Fibroblast of lung (primary cell): ENCODE data around the gene C12orf56. TPM values are rescaled to one million over a fixed set of nuclear protein-coding genes. Genes with fewer than 3 reads are reported as not detected.

Experiments
- DNase-seq, 2 donors: peaks; one replicate each; pipeline versions ENCODE4 v3.0.0 to v3.0.0-alpha.2; 2010; ENCODE audit warnings: low read depth in 2 of 2
- H2AFZ ChIP-seq: 2 replicates; pipeline ENCODE4 v1.5.1; 2012; ENCODE audit warnings: low read length, control low read depth, inconsistent platforms
- H3K27ac ChIP-seq: 2 replicates; pipeline ENCODE4 v1.5.1; 2011; ENCODE audit warnings: low read length, control low read depth; ENCODE audit not compliant: insufficient read depth
- H3K27me3 ChIP-seq: 2 replicates; pipeline ENCODE4 v1.5.1; 2011; ENCODE audit warnings: mild to moderate bottlenecking, low read length; ENCODE audit not compliant: control insufficient read depth, insufficient read depth
- H3K36me3 ChIP-seq: 2 replicates; pipeline ENCODE4 v1.5.1; 2011; ENCODE audit warnings: low read length; ENCODE audit not compliant: control insufficient read depth, insufficient read depth
- H3K4me1 ChIP-seq: 2 replicates; pipeline ENCODE4 v1.5.1; 2011; ENCODE audit warnings: low read length; ENCODE audit not compliant: control insufficient read depth, insufficient read depth; ENCODE audit errors: extremely low read depth
- H3K4me2 ChIP-seq: 2 replicates; pipeline ENCODE4 v1.5.1; 2011; ENCODE audit warnings: low read length, control low read depth; ENCODE audit not compliant: insufficient read depth; ENCODE audit errors: extremely low read depth
- H3K4me3 ChIP-seq, 4 experiments: fragments of 200-600 bp in 1 of 4; sonication (generic) in 1 of 4; replicated peaks in 1 of 4; 2 replicates each; pipeline ENCODE4 v1.5.1; 2011 to 2016; ENCODE audit warnings: low read length in 4 of 4, low read depth in 3 of 4, mild to moderate bottlenecking in 3 of 4, control low read depth in 2 of 4, inconsistent platforms in 1 of 4, mixed read lengths in 1 of 4; ENCODE audit not compliant: insufficient read depth in 1 of 4; ENCODE audit errors: control extremely low read depth in 1 of 4
- H3K79me2 ChIP-seq: 2 replicates; pipeline ENCODE4 v1.5.1; 2012; ENCODE audit warnings: mild to moderate bottlenecking, low read length, inconsistent platforms; ENCODE audit not compliant: control insufficient read depth, insufficient read depth
- H3K9ac ChIP-seq: 2 replicates; pipeline ENCODE4 v1.5.1; 2011; ENCODE audit warnings: mild to moderate bottlenecking, low read length, control low read depth; ENCODE audit not compliant: insufficient read depth
- H3K9me3 ChIP-seq: 2 replicates; pipeline ENCODE4 v1.5.1; 2012; ENCODE audit warnings: low read depth, low read length; ENCODE audit not compliant: control insufficient read depth, insufficient read depth
- H4K20me1 ChIP-seq: 2 replicates; pipeline ENCODE4 v1.5.1; 2011; ENCODE audit warnings: low read length; ENCODE audit not compliant: control insufficient read depth, insufficient read depth; ENCODE audit errors: extremely low read depth
- EZH2 ChIP-seq: IDR thresholded peaks from 2 replicates; pipeline ENCODE4 v1.5.1; 2012; ENCODE audit warnings: low read length, control low read depth, mild to moderate bottlenecking; ENCODE audit errors: missing control alignments
- polyA plus RNA-seq, 2 donors: library from polyadenylated mRNA; depleted of rRNA in 1 of 2; stranded (reverse) in 1 of 2; unstranded in 1 of 2; fragments of >200 nt; gene quantifications; 2 replicates each; pipeline ENCODE4 v1.2.1, GENCODE V29; 2011 to 2012; ENCODE audit warnings: missing spikeins in 1 of 2
- total RNA-seq: library from RNA; depleted of rRNA; stranded (reverse); fragments of >200 nt; gene quantifications from 2 replicates; pipeline ENCODE4 v1.2.1, GENCODE V29; 2014
- TF ChIP-seq, protein P1 (sequence below), 2 donors: IDR thresholded peaks in 1 of 2; conservative IDR thresholded peaks in 1 of 2; 1 replicate in 1 of 2; 2 replicates in 1 of 2; pipeline ENCODE4 v1.5.1; 2011 to 2012; ENCODE audit warnings: low read length in 2 of 2, control low read depth in 1 of 2, inconsistent platforms in 1 of 2, low read depth in 1 of 2, mild to moderate bottlenecking in 1 of 2

The C12orf56 gene
- total and polyA plus RNA-seq, 2 donors (not counting 1 experiment from before 2014, with no cell fraction given): 0.10 to 1.5 TPM

- H3K4me2 ChIP-seq: no peak overlapping the region
- no peaks in the 10 kb centered on the region for H3K79me2 ChIP-seq
- H2AFZ ChIP-seq: no peak overlapping the region
- H3K36me3 ChIP-seq: no peaks in the 10 kb centered on the region
- no peak overlapping the region for H3K27ac ChIP-seq
- H3K9me3 ChIP-seq: no peaks in the 10 kb centered on the region
- H3K9ac ChIP-seq: no peak overlapping the region
- no peaks in the 10 kb centered on the region for H3K4me1 ChIP-seq
- TF ChIP-seq EZH2: no peak
- H4K20me1 ChIP-seq: no peaks in the 10 kb centered on the region
- H3K27me3 ChIP-seq: no peaks in the 10 kb centered on the region
- H3K4me3 ChIP-seq: no peak overlapping the region
- no peak for DNase-seq
Measured at GRCh38 chr12:64325055-64325454, 65.5 kb downstream of the C12orf56 start.

DNA sequence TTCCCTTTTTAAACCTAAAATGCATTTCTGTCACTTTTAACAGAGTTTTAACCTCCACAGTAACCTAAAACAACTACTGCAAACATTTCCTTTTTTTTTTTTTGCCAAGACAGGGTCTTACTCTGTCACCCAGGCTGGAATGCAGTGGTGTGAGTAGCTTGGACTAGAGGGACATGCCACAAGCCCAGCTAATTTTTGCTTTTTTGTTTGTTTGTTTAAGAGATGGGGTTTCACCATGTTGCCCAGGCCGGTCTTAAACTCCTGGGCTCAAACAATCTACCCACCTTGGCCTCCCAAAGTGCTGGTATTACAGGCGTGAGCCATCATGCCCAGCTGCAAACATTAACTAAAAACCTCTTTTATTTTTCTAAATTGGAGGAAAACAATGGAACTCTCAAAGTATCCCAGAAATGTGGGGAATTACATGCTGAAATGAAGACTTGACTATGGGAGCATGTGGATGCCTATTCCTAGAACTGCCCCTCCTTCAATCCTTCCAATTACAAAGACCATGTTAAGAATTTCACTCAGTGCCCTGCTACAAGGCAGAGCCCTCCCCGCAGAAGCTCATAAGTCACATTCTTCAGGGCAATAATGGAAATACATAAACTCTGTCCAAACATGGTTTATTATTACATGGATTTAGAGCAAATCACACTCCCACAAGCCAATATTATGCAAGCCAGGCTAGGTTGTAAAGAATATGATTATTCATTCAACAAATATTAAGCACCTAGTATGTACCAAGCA is 66.9 kb downstream of the C12orf56 start:
- Histone ChIP-seq H3K36me3 (no peaks in the 10 kb centered on the region), H3K9ac (no peak overlapping the region), H3K4me2 (no peak overlapping the region), H2AFZ (no peak overlapping the region), H3K27me3 (no peaks in the 10 kb centered on the region), H3K9me3 (no peaks in the 10 kb centered on the region), H4K20me1 (no peaks in the 10 kb centered on the region), H3K4me3 (no peak overlapping the region), H3K27ac (no peak overlapping the region), H3K4me1 (no peaks in the 10 kb centered on the region), H3K79me2 (no peaks in the 10 kb centered on the region)
- TF ChIP-seq, protein P1, sequence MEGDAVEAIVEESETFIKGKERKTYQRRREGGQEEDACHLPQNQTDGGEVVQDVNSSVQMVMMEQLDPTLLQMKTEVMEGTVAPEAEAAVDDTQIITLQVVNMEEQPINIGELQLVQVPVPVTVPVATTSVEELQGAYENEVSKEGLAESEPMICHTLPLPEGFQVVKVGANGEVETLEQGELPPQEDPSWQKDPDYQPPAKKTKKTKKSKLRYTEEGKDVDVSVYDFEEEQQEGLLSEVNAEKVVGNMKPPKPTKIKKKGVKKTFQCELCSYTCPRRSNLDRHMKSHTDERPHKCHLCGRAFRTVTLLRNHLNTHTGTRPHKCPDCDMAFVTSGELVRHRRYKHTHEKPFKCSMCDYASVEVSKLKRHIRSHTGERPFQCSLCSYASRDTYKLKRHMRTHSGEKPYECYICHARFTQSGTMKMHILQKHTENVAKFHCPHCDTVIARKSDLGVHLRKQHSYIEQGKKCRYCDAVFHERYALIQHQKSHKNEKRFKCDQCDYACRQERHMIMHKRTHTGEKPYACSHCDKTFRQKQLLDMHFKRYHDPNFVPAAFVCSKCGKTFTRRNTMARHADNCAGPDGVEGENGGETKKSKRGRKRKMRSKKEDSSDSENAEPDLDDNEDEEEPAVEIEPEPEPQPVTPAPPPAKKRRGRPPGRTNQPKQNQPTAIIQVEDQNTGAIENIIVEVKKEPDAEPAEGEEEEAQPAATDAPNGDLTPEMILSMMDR (conservative IDR thresholded peaks at IDR 0.05 in 1 of 2, IDR thresholded peaks at IDR 0.05 in 1 of 2; ENCODE audit: low read depth in 1 of 2, low read length in 2 of 2): no peak
- no peak for TF ChIP-seq EZH2
- DNase-seq: no peak

GRCh38 chr12:64323006-64323405 is 67.6 kb downstream of the C12orf56 start:
- H3K4me3 ChIP-seq: no peak overlapping the region
- H4K20me1 ChIP-seq: no peaks in the 10 kb centered on the region
- no peak overlapping the region for H2AFZ ChIP-seq
- no peak for TF ChIP-seq EZH2
- TF ChIP-seq, protein P1 (conservative IDR thresholded peaks at IDR 0.05 in 1 of 2, IDR thresholded peaks at IDR 0.05 in 1 of 2; ENCODE audit: low read depth in 1 of 2, low read length in 2 of 2): no peak
- no peak overlapping the region for H3K27ac ChIP-seq
- no peaks in the 10 kb centered on the region for H3K36me3 ChIP-seq
- H3K79me2 ChIP-seq: no peaks in the 10 kb centered on the region
- H3K4me2 ChIP-seq: no peak overlapping the region
- no peaks in the 10 kb centered on the region for H3K27me3 ChIP-seq
- DNase-seq: no peak
- H3K9ac ChIP-seq: no peak overlapping the region
- H3K4me1 ChIP-seq: no peaks in the 10 kb centered on the region
- no peaks in the 10 kb centered on the region for H3K9me3 ChIP-seq
